T-helper 1 cell treated with Interleukin-12 subunit alpha and Interleukin-12 subunit beta and Interleukin-4 antibody, amounts not matched to agents 30 μg/mL and 1 μg/mL, for 36 hours (primary cell): ENCODE data around the gene DDX50.
A peak's percentile ranks its signal among the peaks of the same experiment; 100 is the strongest.

Experiments
- H3K27ac Mint-ChIP-seq: one replicate; pipeline ENCODE4 v1.8.0; 2021; ENCODE audit warnings: mild to moderate bottlenecking, mixed read lengths
- H3K27me3 Mint-ChIP-seq: one replicate; pipeline ENCODE4 v1.8.0; 2021; ENCODE audit warnings: low read depth, mixed read lengths
- H3K36me3 Mint-ChIP-seq: one replicate; pipeline ENCODE4 v1.8.0; 2021; ENCODE audit warnings: low read depth, mixed read lengths
- H3K4me1 Mint-ChIP-seq: one replicate; pipeline ENCODE4 v1.8.0; 2021; ENCODE audit warnings: low read depth, mixed read lengths
- H3K4me3 Mint-ChIP-seq: one replicate; pipeline ENCODE4 v1.8.0; 2021; ENCODE audit warnings: mild to moderate bottlenecking, moderate library complexity, mixed read lengths
- H3K9me3 Mint-ChIP-seq: one replicate; pipeline ENCODE4 v1.8.0; 2021; ENCODE audit warnings: mixed read lengths

DDX50 gene

DNA sequence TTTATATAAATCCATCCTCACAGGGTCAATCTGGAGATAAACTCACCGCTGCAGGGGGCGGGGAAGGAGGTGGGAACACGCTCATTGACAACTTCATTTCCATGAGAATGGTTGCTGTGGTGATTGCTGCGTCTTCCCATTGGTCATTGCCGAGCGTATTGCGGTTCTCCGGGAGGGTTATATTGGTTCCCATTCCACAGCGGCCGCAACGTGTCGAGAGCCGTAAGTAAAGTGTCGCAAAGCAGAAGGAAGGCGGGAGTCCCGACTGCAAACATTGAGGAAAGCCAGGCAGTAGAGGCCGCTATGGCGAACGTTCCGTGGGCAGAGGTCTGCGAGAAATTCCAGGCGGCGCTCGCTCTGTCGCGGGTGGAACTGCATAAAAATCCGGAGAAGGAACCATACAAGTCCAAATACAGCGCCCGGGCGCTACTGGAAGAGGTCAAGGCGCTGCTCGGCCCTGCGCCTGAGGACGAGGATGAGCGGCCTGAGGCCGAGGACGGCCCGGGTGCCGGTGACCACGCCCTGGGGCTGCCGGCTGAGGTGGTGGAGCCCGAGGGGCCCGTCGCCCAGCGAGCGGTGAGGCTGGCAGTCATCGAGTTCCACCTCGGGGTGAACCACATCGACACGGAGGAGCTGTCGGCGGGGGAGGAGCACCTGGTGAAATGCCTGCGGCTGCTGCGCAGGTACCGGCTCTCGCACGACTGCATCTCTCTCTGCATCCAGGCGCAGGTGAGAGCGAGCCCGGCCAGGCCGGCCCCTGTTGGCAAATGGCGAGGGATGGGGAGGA is 87.6 kb downstream of the DDX50 start, which contains the start of gene KIFBP:
Gene KIFBP, plus strand, starts transcription at position 274 of the 787 bp plus-strand sequence. Its CDS starts 30 bp downstream, at position 304.
- peak within 1 kb of the TSS; percentile 99 for H3K4me3 Mint-ChIP-seq
- H3K36me3 Mint-ChIP-seq = peaks cover 16% of the 10 kb centered on the region
- no peaks in the 10 kb centered on the region for H3K27me3 Mint-ChIP-seq
- H3K27ac Mint-ChIP-seq = peak within 1 kb of the TSS; percentile 96
- H3K9me3 Mint-ChIP-seq = no peaks in the 10 kb centered on the region
- peaks cover 28% of the 10 kb centered on the region for H3K4me1 Mint-ChIP-seq

DNA sequence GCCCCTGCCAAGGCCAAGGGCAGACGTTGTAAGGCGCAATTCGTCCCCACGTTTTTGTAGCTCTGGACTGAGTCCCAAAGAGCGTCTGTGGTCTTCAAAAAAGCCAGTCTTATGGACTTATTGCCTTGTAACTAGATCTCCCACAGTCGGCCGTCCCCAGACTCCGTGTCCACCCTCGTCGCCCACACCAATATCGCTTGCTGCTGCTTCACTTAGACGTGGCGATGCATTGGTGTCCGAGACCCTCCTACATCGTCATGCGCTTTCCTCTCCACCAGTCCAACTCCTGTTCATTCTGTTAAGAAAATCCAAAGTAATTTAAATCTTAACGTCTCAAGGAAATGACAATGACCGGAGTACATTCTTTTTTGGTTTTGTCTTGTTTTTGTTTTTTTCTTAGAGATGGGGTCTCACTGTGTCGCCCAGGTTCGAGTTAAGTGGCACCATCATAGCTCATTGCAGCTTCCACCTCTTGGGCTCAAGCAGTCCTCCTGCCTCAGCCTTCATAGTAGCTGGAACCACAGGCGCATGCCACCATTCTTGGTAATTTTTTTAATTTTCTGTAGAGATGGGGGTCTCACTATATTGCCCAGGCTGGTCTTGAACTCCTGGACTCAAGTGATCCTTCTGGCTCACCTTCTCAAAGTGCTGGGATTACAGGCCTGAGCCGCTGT is 88.3 kb downstream of the DDX50 start:
- Mint-ChIP-seq H3K36me3 (peaks cover 13% of the 10 kb centered on the region), H3K27me3 (no peaks in the 10 kb centered on the region)

DNA sequence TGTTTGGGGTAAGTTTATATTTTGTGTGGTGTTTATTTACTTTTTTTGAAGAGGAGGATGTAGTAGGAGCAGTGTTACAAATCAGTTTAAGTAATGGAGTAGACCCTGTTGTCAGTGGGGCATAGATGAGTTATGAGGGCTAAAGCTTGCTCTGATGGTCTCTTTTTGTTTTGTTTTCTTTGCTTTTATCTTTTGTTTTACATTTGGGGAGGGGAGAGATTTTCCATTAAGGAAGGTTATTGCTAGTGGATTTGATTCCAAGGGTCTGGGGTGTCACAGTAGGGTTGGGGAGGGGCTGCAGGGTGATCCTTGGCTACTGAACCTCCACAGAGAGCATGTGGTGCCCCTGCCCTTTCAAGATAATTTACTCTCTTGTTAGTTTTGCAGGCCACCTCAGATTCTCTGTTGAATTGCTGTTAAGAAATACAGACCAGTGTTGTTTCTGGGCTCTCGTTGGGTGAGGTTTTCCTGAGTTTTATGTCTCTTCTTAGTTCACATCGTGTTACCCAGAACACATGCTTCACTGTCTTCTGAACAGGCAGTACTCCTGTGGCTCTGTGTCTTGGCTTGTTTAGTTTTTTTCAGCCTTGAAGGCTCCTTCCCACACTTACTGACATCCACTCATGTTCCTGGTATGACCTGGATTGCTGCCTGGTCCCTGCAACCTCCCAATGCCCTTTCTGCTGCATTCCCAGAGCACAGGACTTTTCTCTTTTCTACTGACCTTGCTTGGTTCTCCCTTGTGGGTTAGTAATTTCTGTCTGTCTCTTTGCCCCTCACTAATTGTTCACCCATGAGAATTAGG is 91.7 kb downstream of the DDX50 start:
- Mint-ChIP-seq H3K4me3 (no peak overlapping the region), H3K4me1 (peaks cover 39% of the 10 kb centered on the region), H3K9me3 (no peaks in the 10 kb centered on the region), H3K36me3 (peaks cover 10% of the 10 kb centered on the region), H3K27ac (peak overlapping the region; percentile 57), H3K27me3 (no peaks in the 10 kb centered on the region)

More for the DNA sequence above, 88.3 kb downstream of the DDX50 start:
- H3K9me3 Mint-ChIP-seq = no peaks in the 10 kb centered on the region
- H3K4me3 Mint-ChIP-seq = peak overlapping the region; percentile 99
- peaks cover 30% of the 10 kb centered on the region for H3K4me1 Mint-ChIP-seq
- peak overlapping the region; percentile 77 for H3K27ac Mint-ChIP-seq
